Esophagus (tissue), 2 donors: ENCODE data around the gene ZDHHC8. TPM values are rescaled to one million over a fixed set of nuclear protein-coding genes. Genes with fewer than 3 reads are reported as not detected.

Experiments
- H3K27ac ChIP-seq, 2 donors: one replicate each; pipeline ENCODE4 v1.5.1; 2013; ENCODE audit warnings: low read depth in 2 of 2, mild to moderate bottlenecking in 2 of 2, inconsistent platforms in 1 of 2, low read length in 1 of 2, moderate library complexity in 1 of 2
- H3K27me3 ChIP-seq, 2 donors: one replicate each; pipeline ENCODE4 v1.6.1; 2013; ENCODE audit warnings: low read length in 2 of 2, control low read depth in 1 of 2, mild to moderate bottlenecking in 1 of 2; ENCODE audit not compliant: insufficient read depth in 2 of 2, control insufficient read depth in 1 of 2
- H3K36me3 ChIP-seq, 2 donors: one replicate each; pipeline ENCODE4 v1.6.1; 2013; ENCODE audit warnings: low read length in 1 of 2; ENCODE audit not compliant: control insufficient read depth in 2 of 2, insufficient read depth in 2 of 2
- H3K4me1 ChIP-seq, 2 donors: one replicate each; pipeline ENCODE4 v1.6.1; 2013; ENCODE audit warnings: low read length in 1 of 2; ENCODE audit not compliant: control insufficient read depth in 2 of 2, insufficient read depth in 2 of 2
- H3K4me3 ChIP-seq, 2 donors: one replicate each; pipeline ENCODE4 v1.5.1; 2013; ENCODE audit warnings: low read length in 2 of 2, mild to moderate bottlenecking in 2 of 2, low read depth in 1 of 2, moderate library complexity in 1 of 2
- H3K9me3 ChIP-seq, 2 donors: one replicate each; pipeline ENCODE4 v1.6.1; 2013; ENCODE audit warnings: mild to moderate bottlenecking in 2 of 2, low read depth in 1 of 2, low read length in 1 of 2, moderate library complexity in 1 of 2; ENCODE audit not compliant: control insufficient read depth in 2 of 2, insufficient read depth in 1 of 2
- WGBS, 2 donors: extraction: QIAGEN DNeasy Blood & Tissue Kit; methylation state at CpG; one replicate each; pipeline ENCODE4 v1.1.7; 2013; 5-methylcytosine and 5-hydroxymethylcytosine counted together
- polyA plus RNA-seq, 2 donors: library from polyadenylated mRNA; stranded (reverse); fragments of 200-250 nt; gene quantifications; one replicate each; pipeline ENCODE4 v1.2.3, GENCODE V29; 2013
- donor health status: healthy with polysubstance abuse.
- donor health status: Bipolar disorder and iron deficiency.

Gene ZDHHC8
- polyA plus RNA-seq, 2 donors: 21.3 to 33.6 TPM

GRCh38 chr22:20181884-20182236 is 50.3 kb downstream of the ZDHHC8 start:
- no peaks in the 10 kb centered on the region for H3K9me3 ChIP-seq
- no peaks in the 10 kb centered on the region for H3K36me3 ChIP-seq
- WGBS, 2 donors: 82% methylated on average over 18 of the region's 18 CpGs
- H3K4me1 ChIP-seq: no peaks in the 10 kb centered on the region
- no peak overlapping the region for H3K27ac ChIP-seq
- H3K4me3 ChIP-seq: no peak overlapping the region
- no peaks in the 10 kb centered on the region for H3K27me3 ChIP-seq

- WGBS, 2 donors: 78 to 85% methylated on average over 9 of the region's 9 CpGs
- H3K4me3 ChIP-seq: no peak overlapping the region
- H3K9me3 ChIP-seq: no peaks in the 10 kb centered on the region
- no peaks in the 10 kb centered on the region for H3K36me3 ChIP-seq
- no peaks in the 10 kb centered on the region for H3K4me1 ChIP-seq
- H3K27me3 ChIP-seq: no peaks in the 10 kb centered on the region
- no peak overlapping the region for H3K27ac ChIP-seq
These were observed 50.8 kb downstream of the ZDHHC8 start for GRCh38 chr22:20182365-20182764.

- H3K27me3 ChIP-seq: no peaks in the 10 kb centered on the region
- 87 to 93% methylated on average over 8 of the region's 8 CpGs for WGBS, 2 donors
- no peak overlapping the region for H3K4me3 ChIP-seq
- H3K9me3 ChIP-seq: no peaks in the 10 kb centered on the region
- H3K4me1 ChIP-seq: no peaks in the 10 kb centered on the region
- no peaks in the 10 kb centered on the region for H3K36me3 ChIP-seq
- no peak overlapping the region for H3K27ac ChIP-seq
These were observed 51.5 kb downstream of the ZDHHC8 start for GRCh38 chr22:20183101-20183500.

- 63 to 82% methylated on average over 5 to 6 of the region's 6 CpGs for WGBS, 2 donors
- Histone ChIP-seq H3K9me3 (no peaks in the 10 kb centered on the region), H3K4me1 (no peaks in the 10 kb centered on the region), H3K27me3 (no peaks in the 10 kb centered on the region), H3K4me3 (no peak overlapping the region), H3K27ac (no peak overlapping the region), H3K36me3 (no peaks in the 10 kb centered on the region)
These were observed 52.2 kb downstream of the ZDHHC8 start for GRCh38 chr22:20183823-20184222.

- Histone ChIP-seq H3K4me1 (no peaks in the 10 kb centered on the region), H3K27ac (no peak overlapping the region), H3K36me3 (no peaks in the 10 kb centered on the region), H3K9me3 (no peaks in the 10 kb centered on the region), H3K27me3 (no peaks in the 10 kb centered on the region), H3K4me3 (no peak overlapping the region)
- WGBS, 2 donors: 72 to 73% methylated on average over 17 to 18 of the region's 18 CpGs
These were observed 53.0 kb downstream of the ZDHHC8 start for GRCh38 chr22:20184501-20185165.

GRCh38 chr22:20185750-20186149 is 54.1 kb downstream of the ZDHHC8 start:
- Histone ChIP-seq H3K4me1 (no peaks in the 10 kb centered on the region), H3K4me3 (no peak overlapping the region), H3K27me3 (no peaks in the 10 kb centered on the region), H3K27ac (no peak overlapping the region), H3K36me3 (no peaks in the 10 kb centered on the region), H3K9me3 (no peaks in the 10 kb centered on the region)
- WGBS, 2 donors: 72 to 83% methylated on average over 6 of the region's 6 CpGs

GRCh38 chr22:20186183-20186870 is 54.7 kb downstream of the ZDHHC8 start:
- Histone ChIP-seq H3K9me3 (no peaks in the 10 kb centered on the region), H3K36me3 (no peaks in the 10 kb centered on the region), H3K27me3 (no peaks in the 10 kb centered on the region), H3K4me1 (no peaks in the 10 kb centered on the region), H3K27ac (no peak overlapping the region), H3K4me3 (no peak overlapping the region)
- 61 to 73% methylated on average over 10 of the region's 10 CpGs for WGBS, 2 donors

GRCh38 chr22:20186871-20187546 is 55.4 kb downstream of the ZDHHC8 start:
- Histone ChIP-seq H3K27ac (no peak overlapping the region), H3K36me3 (no peaks in the 10 kb centered on the region), H3K4me1 (no peaks in the 10 kb centered on the region), H3K9me3 (no peaks in the 10 kb centered on the region), H3K27me3 (no peaks in the 10 kb centered on the region), H3K4me3 (no peak overlapping the region)
- 53 to 56% methylated on average over 14 of the region's 14 CpGs for WGBS, 2 donors

- no peak overlapping the region for H3K27ac ChIP-seq
- H3K27me3 ChIP-seq: no peaks in the 10 kb centered on the region
- no peak overlapping the region for H3K4me3 ChIP-seq
- no peaks in the 10 kb centered on the region for H3K9me3 ChIP-seq
- H3K36me3 ChIP-seq: no peaks in the 10 kb centered on the region
- H3K4me1 ChIP-seq: no peaks in the 10 kb centered on the region
- 86 to 87% methylated on average over 12 of the region's 12 CpGs for WGBS, 2 donors
These were observed 56.4 kb downstream of the ZDHHC8 start for GRCh38 chr22:20187777-20188566.
